Measurements from ENCODE around the gene EHF. TPM values are rescaled to one million over a fixed set of nuclear protein-coding genes. Genes with fewer than 3 reads are reported as not detected.

EHF gene
- total RNA-seq, 2 donors from 2014 or later = 164 to 332 TPM

- no peak for TF ChIP-seq POLR2A (IDR thresholded peaks at IDR 0.05)
- TF ChIP-seq, protein P1, sequence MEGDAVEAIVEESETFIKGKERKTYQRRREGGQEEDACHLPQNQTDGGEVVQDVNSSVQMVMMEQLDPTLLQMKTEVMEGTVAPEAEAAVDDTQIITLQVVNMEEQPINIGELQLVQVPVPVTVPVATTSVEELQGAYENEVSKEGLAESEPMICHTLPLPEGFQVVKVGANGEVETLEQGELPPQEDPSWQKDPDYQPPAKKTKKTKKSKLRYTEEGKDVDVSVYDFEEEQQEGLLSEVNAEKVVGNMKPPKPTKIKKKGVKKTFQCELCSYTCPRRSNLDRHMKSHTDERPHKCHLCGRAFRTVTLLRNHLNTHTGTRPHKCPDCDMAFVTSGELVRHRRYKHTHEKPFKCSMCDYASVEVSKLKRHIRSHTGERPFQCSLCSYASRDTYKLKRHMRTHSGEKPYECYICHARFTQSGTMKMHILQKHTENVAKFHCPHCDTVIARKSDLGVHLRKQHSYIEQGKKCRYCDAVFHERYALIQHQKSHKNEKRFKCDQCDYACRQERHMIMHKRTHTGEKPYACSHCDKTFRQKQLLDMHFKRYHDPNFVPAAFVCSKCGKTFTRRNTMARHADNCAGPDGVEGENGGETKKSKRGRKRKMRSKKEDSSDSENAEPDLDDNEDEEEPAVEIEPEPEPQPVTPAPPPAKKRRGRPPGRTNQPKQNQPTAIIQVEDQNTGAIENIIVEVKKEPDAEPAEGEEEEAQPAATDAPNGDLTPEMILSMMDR (IDR thresholded peaks at IDR 0.05) = no peak
- peak; percentile 55 for TF ChIP-seq POLR2AphosphoS5 (IDR thresholded peaks at IDR 0.05)
- Histone ChIP-seq H3K9me3 (no peaks in the 10 kb centered on the region), H3K4me1 (replicated peaks) (peaks cover 37% of the 10 kb centered on the region), H3K36me3 (peaks cover 0 to 2% of the 10 kb centered on the region in 2 donors), H3K4me3 (no peak overlapping the region), H3K27ac (peak overlapping the region; percentile 69 to 90), H3K27me3 (replicated peaks; ENCODE audit: insufficient read depth) (no peaks in the 10 kb centered on the region)
- no peak for DNase-seq (ENCODE audit: low spot score)
- intact Hi-C loops (cut with DNase I) = no loop called here
- 22% methylated on average over 6 of the region's 6 CpGs for WGBS
These were observed 29.6 kb downstream of the EHF start for GRCh38 chr11:34650528-34650927.

GRCh38 chr11:34651551-34651950 lies 30.7 kb downstream of the EHF start:
- Histone ChIP-seq H3K4me1 (replicated peaks) (peaks cover 33% of the 10 kb centered on the region), H3K4me3 (no peak overlapping the region), H3K9me3 (no peaks in the 10 kb centered on the region), H3K27me3 (replicated peaks; ENCODE audit: insufficient read depth) (no peaks in the 10 kb centered on the region), H3K36me3 (peaks cover 0 to 2% of the 10 kb centered on the region in 2 donors), H3K27ac (peak overlapping the region; percentile 81 to 90)
- TF ChIP-seq POLR2A (IDR thresholded peaks at IDR 0.05) (no peak), POLR2AphosphoS5 (IDR thresholded peaks at IDR 0.05) (no peak)
- TF ChIP-seq, protein P1 (IDR thresholded peaks at IDR 0.05) = no peak
- no peak for DNase-seq (ENCODE audit: low spot score)
- intact Hi-C loops (cut with DNase I) = no loop called here
- WGBS = 62% methylated on average over 3 of the region's 3 CpGs

DNA sequence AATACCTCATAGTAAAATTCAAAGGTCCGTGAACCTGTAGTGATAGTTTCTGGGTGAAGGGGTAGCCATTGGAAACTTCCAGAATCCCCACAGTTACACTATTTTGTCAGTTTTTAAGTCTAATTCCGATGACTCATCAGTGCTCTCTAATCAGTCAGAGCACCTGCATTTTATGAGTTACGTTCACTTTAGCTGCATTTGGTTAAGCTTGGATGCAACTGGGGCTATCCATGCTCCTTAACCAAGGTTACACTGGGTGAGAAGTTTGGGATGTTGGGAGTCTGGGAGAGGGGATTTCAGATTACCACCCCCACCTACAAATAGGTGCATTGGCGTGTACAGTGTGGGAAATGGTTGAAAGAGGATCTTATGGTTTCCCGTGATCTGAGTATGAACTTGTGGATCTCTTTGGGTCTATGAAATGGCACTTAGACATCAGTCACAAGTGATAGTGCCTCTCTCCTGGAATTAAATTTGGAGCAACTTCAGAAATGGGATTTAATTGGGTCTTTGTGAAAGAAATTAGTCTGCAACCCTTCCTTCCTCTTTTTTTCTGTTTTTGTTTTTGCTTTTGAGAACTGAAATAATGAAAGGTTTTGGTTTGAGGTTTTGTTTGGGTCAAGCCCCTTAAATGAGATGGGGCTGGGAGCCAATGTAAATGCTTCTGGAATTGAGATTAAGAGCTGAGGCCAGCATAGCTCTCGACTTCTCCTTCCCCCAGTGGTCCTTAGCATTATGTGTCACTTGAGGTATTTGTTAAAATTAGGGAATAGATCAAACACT lies 31.5 kb downstream of the EHF start:
- H3K9me3 ChIP-seq = no peaks in the 10 kb centered on the region
- TF ChIP-seq POLR2AphosphoS5 (IDR thresholded peaks at IDR 0.05) = no peak
- no peak for TF ChIP-seq POLR2A (IDR thresholded peaks at IDR 0.05)
- TF ChIP-seq, protein P1 (IDR thresholded peaks at IDR 0.05) = no peak
- 78% methylated on average over 6 of the region's 6 CpGs for WGBS
- H3K4me1 ChIP-seq (replicated peaks) = peaks cover 33% of the 10 kb centered on the region
- no peak for DNase-seq (ENCODE audit: low spot score)
- H3K27me3 ChIP-seq (replicated peaks; ENCODE audit: insufficient read depth) = no peaks in the 10 kb centered on the region
- H3K36me3 ChIP-seq = peaks cover 0 to 2% of the 10 kb centered on the region in 2 donors
- peak overlapping the region; percentile 81 to 90 for H3K27ac ChIP-seq
- no peak overlapping the region for H3K4me3 ChIP-seq
- intact Hi-C loops (cut with DNase I) = no loop called here

DNA sequence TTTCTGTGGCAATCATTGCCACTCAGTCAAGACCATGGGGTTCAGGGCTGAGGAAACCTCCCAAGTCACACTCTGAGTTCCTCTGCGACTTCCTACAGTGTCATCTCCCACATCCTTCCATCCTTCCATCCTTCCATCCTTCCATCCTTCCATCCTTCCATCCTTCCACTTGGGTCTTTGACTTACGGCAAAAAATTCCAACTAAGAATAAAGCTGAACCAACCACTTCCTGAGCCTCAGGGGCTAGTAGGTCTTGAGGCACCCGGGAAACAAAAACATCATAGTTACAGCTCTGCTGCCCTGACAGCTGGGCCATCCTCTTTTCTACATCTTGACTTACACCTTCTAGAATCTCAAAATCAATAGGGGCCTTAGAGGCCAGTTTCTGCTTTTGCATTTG lies 32.1 kb downstream of the EHF start:
- Histone ChIP-seq H3K4me3 (no peak overlapping the region), H3K4me1 (replicated peaks) (peaks cover 33% of the 10 kb centered on the region), H3K9me3 (no peaks in the 10 kb centered on the region), H3K27ac (peak overlapping the region; percentile 81 to 90), H3K36me3 (peaks cover 0 to 2% of the 10 kb centered on the region in 2 donors), H3K27me3 (replicated peaks; ENCODE audit: insufficient read depth) (no peaks in the 10 kb centered on the region)
- no peak for DNase-seq (ENCODE audit: low spot score)
- intact Hi-C loops (cut with DNase I) = no loop called here
- TF ChIP-seq, protein P1 (IDR thresholded peaks at IDR 0.05) = no peak
- TF ChIP-seq POLR2AphosphoS5 (IDR thresholded peaks at IDR 0.05) (no peak), POLR2A (IDR thresholded peaks at IDR 0.05) (no peak)
- 80% methylated on average over 3 of the region's 3 CpGs for WGBS

All from prostate gland (tissue), 2 donors.